GM21576 (cell line): ENCODE measurements around the gene HNRNPK.
A peak's percentile ranks its signal among the peaks of the same experiment; 100 is the strongest.

Experiments
- ATAC-seq: cut with Tn5 transposase; IDR thresholded peaks from one replicate; pipeline ENCODE4 v1.9.1; 2021; ENCODE audit warnings: mild to moderate bottlenecking, moderate library complexity; ENCODE audit not compliant: unreplicated experiment

Gene HNRNPK

GRCh38 chr9:83979812-83980394, at the start of gene HNRNPK:
TSS of gene HNRNPK (minus strand) at chr9:83980215. CDS start at chr9:83978252, 1,963 bp downstream.
- peak; percentile 83 for ATAC-seq

- ATAC-seq: no peak
These were observed 47.2 kb upstream of the HNRNPK start for GRCh38 chr9:84027201-84027600.

- no peak for ATAC-seq
These were observed 44.1 kb upstream of the HNRNPK start for GRCh38 chr9:84024041-84024575.

- no peak for ATAC-seq
These were observed 27.6 kb upstream of the HNRNPK start for GRCh38 chr9:84007662-84008061.

GRCh38 chr9:84003246-84003645, 23.2 kb upstream of the HNRNPK start:
- ATAC-seq: no peak

GRCh38 chr9:84002344-84002743, 22.3 kb upstream of the HNRNPK start:
- peak; percentile 77 for ATAC-seq

- no peak for ATAC-seq
These were observed 21.6 kb upstream of the HNRNPK start for GRCh38 chr9:84001621-84002020.

- ATAC-seq: no peak
These were observed 20.2 kb upstream of the HNRNPK start for GRCh38 chr9:84000186-84000585.

- ATAC-seq: no peak
These were observed 19.3 kb upstream of the HNRNPK start for GRCh38 chr9:83999141-83999918.

- ATAC-seq: no peak
These were observed 16.1 kb upstream of the HNRNPK start for GRCh38 chr9:83996126-83996525.

- no peak for ATAC-seq
These were observed 12.9 kb upstream of the HNRNPK start for GRCh38 chr9:83992901-83993300.

- no peak for ATAC-seq
These were observed 12.4 kb upstream of the HNRNPK start for GRCh38 chr9:83992407-83992806.

- ATAC-seq: no peak
These were observed 11.3 kb upstream of the HNRNPK start for GRCh38 chr9:83991355-83991754.

GRCh38 chr9:83988411-83988810, 8.4 kb upstream of the HNRNPK start:
- ATAC-seq: no peak

- no peak for ATAC-seq
These were observed 7.4 kb upstream of the HNRNPK start for GRCh38 chr9:83987402-83987791.

- ATAC-seq: no peak
These were observed 6.9 kb upstream of the HNRNPK start for GRCh38 chr9:83986765-83987401.

- no peak for ATAC-seq
These were observed 6.2 kb upstream of the HNRNPK start for GRCh38 chr9:83986195-83986594.

- ATAC-seq: no peak
These were observed 1.3 kb upstream of the HNRNPK start for GRCh38 chr9:83981126-83981871.

- peak; percentile 66 for ATAC-seq
These were observed 545 bp upstream of the HNRNPK start, which contains the start of gene RMI1 for GRCh38 chr9:83980395-83981125. TSS of gene RMI1 (plus strand) at chr9:83980805. CDS start at chr9:84000987, 20,182 bp downstream.
